ENCODE results near the gene ADAMTSL1. TPM values are rescaled to one million over a fixed set of nuclear protein-coding genes. Genes with fewer than 3 reads are reported as not detected.

The ADAMTSL1 gene
- total RNA-seq, 1 experiment from 2014 or later = 1.2 TPM

- Histone ChIP-seq H3K4me2 (ENCODE audit: insufficient read depth, insufficient read length, low read length) (no peak overlapping the region), H4K91ac (ENCODE audit: insufficient read length, low read depth, low read length) (no peak overlapping the region), H3K4me1 (ENCODE audit: insufficient read depth, low read length) (no peaks in the 10 kb centered on the region), H3K79me1 (ENCODE audit: insufficient read depth, low read depth, low read length, poor library complexity, severe bottlenecking) (no peaks in the 10 kb centered on the region), H4K5ac (ENCODE audit: insufficient read length, low read depth, low read length) (no peak overlapping the region), H2BK20ac (ENCODE audit: low read depth, low read length, poor library complexity, severe bottlenecking) (no peak overlapping the region), H3K4ac (ENCODE audit: low read depth, low read length) (no peak overlapping the region), H2AK5ac (ENCODE audit: insufficient read length, low read length) (no peak overlapping the region), H3K14ac (ENCODE audit: insufficient read depth, low read length) (no peak overlapping the region), H2BK12ac (ENCODE audit: insufficient read length, low read depth, low read length) (no peak overlapping the region), H2AFZ (ENCODE audit: low read length) (no peak overlapping the region), H3K27ac (ENCODE audit: insufficient read length, low read depth, low read length) (no peak overlapping the region), H4K8ac (replicated peaks; ENCODE audit: insufficient read length, low read depth, low read length) (no peak overlapping the region), H3K23ac (ENCODE audit: insufficient read length, low read depth, low read length) (no peak overlapping the region), H2BK120ac (ENCODE audit: low read depth, low read length, poor library complexity, severe bottlenecking) (no peak overlapping the region), H3K27me3 (ENCODE audit: insufficient read depth, low read length) (no peaks in the 10 kb centered on the region), H3K56ac (ENCODE audit: insufficient read length, low read depth, low read length) (no peak overlapping the region), H2BK15ac (ENCODE audit: low read depth, low read length) (no peak overlapping the region), H2BK5ac (ENCODE audit: insufficient read length, low read length) (no peak overlapping the region), H3K23me2 (ENCODE audit: insufficient read length, low read depth, low read length, poor library complexity, severe bottlenecking) (no peaks in the 10 kb centered on the region), H3K9ac (ENCODE audit: extremely low read depth, insufficient read length, low read length) (no peak overlapping the region), H3K9me3 (ENCODE audit: control insufficient read depth, low read depth, low read length) (no peaks in the 10 kb centered on the region), H4K20me1 (ENCODE audit: control insufficient read depth, insufficient read depth, insufficient read length) (no peaks in the 10 kb centered on the region), H3K79me2 (ENCODE audit: insufficient read depth, low read length) (no peaks in the 10 kb centered on the region), H3K18ac (ENCODE audit: insufficient read length, low read depth, low read length) (no peak overlapping the region), H3T11ph (ENCODE audit: low read length) (no peak overlapping the region)
- no peaks in the 10 kb centered on the region for H3K36me3 Mint-ChIP-seq (ENCODE audit: insufficient read depth in 1 of 3, low read depth in 3 of 3)
- no peak overlapping the region for H3K27ac Mint-ChIP-seq
- H3K4me1 Mint-ChIP-seq = no peaks in the 10 kb centered on the region
- TF ChIP-seq, protein P1, sequence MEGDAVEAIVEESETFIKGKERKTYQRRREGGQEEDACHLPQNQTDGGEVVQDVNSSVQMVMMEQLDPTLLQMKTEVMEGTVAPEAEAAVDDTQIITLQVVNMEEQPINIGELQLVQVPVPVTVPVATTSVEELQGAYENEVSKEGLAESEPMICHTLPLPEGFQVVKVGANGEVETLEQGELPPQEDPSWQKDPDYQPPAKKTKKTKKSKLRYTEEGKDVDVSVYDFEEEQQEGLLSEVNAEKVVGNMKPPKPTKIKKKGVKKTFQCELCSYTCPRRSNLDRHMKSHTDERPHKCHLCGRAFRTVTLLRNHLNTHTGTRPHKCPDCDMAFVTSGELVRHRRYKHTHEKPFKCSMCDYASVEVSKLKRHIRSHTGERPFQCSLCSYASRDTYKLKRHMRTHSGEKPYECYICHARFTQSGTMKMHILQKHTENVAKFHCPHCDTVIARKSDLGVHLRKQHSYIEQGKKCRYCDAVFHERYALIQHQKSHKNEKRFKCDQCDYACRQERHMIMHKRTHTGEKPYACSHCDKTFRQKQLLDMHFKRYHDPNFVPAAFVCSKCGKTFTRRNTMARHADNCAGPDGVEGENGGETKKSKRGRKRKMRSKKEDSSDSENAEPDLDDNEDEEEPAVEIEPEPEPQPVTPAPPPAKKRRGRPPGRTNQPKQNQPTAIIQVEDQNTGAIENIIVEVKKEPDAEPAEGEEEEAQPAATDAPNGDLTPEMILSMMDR (conservative IDR thresholded peaks at IDR 0.05) = no peak
- H3K27me3 Mint-ChIP-seq (ENCODE audit: low read depth) = no peaks in the 10 kb centered on the region
- no peaks in the 10 kb centered on the region for H3K9me3 Mint-ChIP-seq
- no peak for DNase-seq
- H3K4me3 Mint-ChIP-seq = no peak overlapping the region
Observed at GRCh38 chr9:18616976-18617375, 143.0 kb downstream of the ADAMTSL1 start.

Measured in H9 (cell line).